ENCODE measurements around the gene FBLN1.
"Not testable (repeated sequence)": the region's sequence is repeated elsewhere in the genome, so short reads cannot be mapped to it uniquely, and the experiment has no call there.

FBLN1 gene

GRCh38 chr22:45485261-45485660 is 17.4 kb upstream of the FBLN1 start:
- TF ChIP-seq CTCF (conservative IDR thresholded peaks at IDR 0.05) (no peak), ZFX (IDR thresholded peaks at IDR 0.05) (no peak)
- H3K27ac ChIP-seq, result no peak overlapping the region

DNA sequence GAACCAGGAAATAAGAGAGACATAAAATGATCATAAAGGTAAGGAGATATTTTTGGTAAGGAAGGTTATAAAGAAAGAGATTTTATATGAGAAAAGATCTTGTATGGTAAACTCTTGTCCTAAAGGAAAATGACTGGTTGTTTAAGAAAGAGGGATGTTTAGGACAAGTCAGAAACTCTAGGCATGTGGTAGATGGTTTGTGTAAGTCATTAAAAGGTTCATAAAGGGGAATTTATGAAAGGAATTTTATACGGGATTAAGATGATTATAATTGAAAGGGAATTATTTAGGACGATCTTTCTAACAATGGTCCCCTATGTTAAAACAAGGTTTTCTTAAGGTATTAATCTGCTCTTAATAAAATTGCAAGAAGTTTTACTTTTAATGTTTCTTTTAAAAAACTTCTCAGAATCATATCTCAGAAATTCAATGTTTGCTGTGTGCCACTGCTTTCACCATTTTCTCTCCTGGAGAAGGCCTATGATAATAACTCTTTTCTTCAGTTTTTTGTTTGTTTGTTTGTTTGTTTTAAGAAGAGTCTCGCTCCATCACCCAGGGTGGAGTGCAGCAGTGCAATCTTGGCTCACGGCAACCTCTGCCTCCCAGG is 13.8 kb upstream of the FBLN1 start:
- no peak overlapping the region for H3K27ac ChIP-seq
- TF ChIP-seq CTCF (conservative IDR thresholded peaks at IDR 0.05) (no peak), ZFX (IDR thresholded peaks at IDR 0.05) (no peak)

DNA sequence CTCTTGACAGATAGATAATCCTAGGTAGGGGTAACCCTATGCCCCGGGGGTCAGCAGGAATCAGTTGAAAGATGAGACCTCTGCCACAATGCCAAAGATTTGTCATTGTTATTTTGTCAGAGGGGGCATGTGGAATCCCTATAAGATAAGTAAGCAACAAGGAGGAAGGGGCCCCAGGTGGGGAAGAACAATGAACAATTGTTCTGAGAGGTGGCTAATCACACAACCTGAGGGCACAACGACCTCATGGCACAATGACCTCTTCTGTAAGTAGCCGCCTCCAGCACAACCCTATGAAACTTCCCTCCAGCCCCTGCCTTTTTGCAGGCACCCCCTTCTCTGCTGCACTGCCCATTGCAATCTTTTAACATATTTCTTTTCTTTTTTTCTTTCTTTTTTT is 11.8 kb upstream of the FBLN1 start:
- TF ChIP-seq CTCF (conservative IDR thresholded peaks at IDR 0.05), result no peak
- TF ChIP-seq ZFX (IDR thresholded peaks at IDR 0.05), result no peak
- no peak overlapping the region for H3K27ac ChIP-seq

DNA sequence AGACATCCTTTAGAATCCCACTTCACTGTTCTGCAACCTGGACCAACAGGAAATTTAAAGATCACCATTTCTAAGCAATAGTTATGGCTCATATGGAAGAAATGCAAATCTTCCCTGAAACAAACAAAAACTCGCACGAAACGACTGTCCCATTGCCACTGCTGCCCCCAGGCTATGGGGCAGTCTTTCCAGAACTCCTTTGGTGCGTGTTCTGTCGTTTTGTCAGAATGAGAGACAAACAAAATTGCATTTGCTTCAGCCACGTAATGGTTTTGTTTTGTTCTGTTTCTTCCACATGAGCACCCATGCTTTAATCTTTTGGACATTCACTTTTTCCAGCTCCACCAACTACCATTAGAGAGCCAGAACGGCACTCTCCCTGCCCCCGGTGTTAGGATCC is 10.8 kb upstream of the FBLN1 start:
- no peak for TF ChIP-seq CTCF (conservative IDR thresholded peaks at IDR 0.05)
- TF ChIP-seq ZFX (IDR thresholded peaks at IDR 0.05), result no peak
- H3K27ac ChIP-seq, result no peak overlapping the region

DNA sequence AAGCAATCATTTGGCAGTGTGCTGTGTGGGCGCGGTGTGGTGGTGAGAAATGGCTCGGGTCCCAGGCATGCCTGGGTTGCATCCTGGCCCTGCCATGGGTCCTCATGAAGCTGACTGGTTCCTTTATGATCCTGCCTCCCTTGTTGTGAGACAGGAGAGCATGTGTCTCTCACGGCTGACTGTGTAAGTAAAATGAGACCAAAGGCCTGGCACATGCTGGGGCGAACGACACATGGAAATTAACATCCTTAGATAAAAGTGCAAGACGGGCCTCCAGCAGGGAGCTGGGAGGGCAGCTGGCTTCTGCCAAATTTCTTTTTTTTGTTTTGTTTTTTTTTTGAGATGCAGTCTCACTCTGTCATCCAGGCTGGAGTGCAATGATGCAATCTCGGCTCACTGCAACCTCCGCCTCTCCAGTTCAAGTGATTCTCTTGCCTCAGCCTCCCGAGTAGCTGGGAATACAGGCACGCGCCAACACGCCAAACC is 9.4 kb upstream of the FBLN1 start:
- H3K27ac ChIP-seq, result no peak overlapping the region
- TF ChIP-seq CTCF (conservative IDR thresholded peaks at IDR 0.05) (no peak), ZFX (IDR thresholded peaks at IDR 0.05) (no peak)

DNA sequence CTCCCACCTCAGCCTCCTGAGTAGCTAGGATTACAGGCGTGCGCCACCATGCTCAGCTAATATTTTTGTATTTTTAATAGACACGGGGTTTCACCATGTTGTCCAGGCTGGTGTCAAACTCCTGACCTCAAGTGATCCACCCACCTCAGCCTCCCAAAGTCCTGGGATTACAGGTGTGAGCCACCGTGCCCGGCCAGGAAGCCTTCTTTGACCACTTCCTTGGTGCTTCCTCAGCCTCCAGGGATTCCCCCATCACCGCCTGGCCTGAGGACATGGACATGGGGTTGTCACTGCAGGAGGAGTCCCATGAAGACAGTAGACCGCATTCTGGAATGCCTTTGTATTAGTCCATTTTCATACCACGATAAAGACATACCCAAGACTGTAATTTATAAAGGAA is 8.4 kb upstream of the FBLN1 start:
- not testable (repeated sequence) for H3K27ac ChIP-seq

GRCh38 chr22:45495616-45496015 is 7.1 kb upstream of the FBLN1 start:
- not testable (repeated sequence) for H3K27ac ChIP-seq

DNA sequence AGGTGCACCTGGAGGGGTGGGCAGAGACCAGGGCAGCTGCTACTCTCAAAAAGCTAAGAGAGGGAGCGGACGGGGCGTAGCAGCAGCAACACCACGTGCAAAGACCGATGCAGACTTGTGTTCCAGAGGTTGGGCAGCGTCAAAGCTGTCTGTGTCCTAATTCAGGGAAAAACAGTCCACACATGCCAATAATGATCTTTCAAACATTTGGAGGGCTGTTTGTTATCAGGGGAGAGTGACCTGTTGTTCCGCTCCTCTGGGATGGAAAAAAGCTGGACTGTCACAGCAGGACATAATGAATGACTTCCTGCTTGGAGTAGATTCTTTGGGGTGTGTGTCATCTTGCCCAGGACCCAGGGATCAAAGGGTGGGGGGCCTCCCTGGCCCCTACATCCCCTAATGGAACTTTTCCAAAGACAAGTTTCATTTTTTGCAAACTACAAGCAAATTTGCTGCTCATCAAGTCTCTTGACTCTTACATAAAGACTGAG is 6.2 kb upstream of the FBLN1 start:
- TF ChIP-seq ZFX (IDR thresholded peaks at IDR 0.05), result no peak
- no peak for TF ChIP-seq CTCF (conservative IDR thresholded peaks at IDR 0.05)
- H3K27ac ChIP-seq, result no peak overlapping the region

Data from C4-2B (cell line).